Skeletal muscle tissue (tissue), 4 donors: Measurements from ENCODE around the gene POFUT2. TPM values are rescaled to one million over a fixed set of nuclear protein-coding genes. Genes with fewer than 3 reads are reported as not detected.

Source experiments
- H3K27ac ChIP-seq: one replicate; pipeline ENCODE4 v1.7.0; 2013; ENCODE audit warnings: mild to moderate bottlenecking, low read depth, low read length, inconsistent platforms
- H3K27me3 ChIP-seq, 3 donors: one replicate each; pipeline ENCODE4 v1.7.0; 2013; ENCODE audit warnings: low read length in 3 of 3; ENCODE audit not compliant: control insufficient read depth in 3 of 3, insufficient read depth in 3 of 3
- H3K36me3 ChIP-seq, 3 donors: one replicate each; pipeline ENCODE4 v1.7.0; 2013; ENCODE audit warnings: low read length in 3 of 3; ENCODE audit not compliant: control insufficient read depth in 3 of 3, insufficient read depth in 3 of 3
- H3K4me1 ChIP-seq, 3 donors: one replicate each; pipeline ENCODE4 v1.7.0; 2013; ENCODE audit warnings: low read length in 3 of 3, mild to moderate bottlenecking in 3 of 3; ENCODE audit not compliant: control insufficient read depth in 3 of 3, insufficient read depth in 3 of 3
- H3K4me3 ChIP-seq, 3 donors: one replicate each; pipeline ENCODE4 v1.7.0; 2013; ENCODE audit warnings: low read length in 3 of 3
- H3K9ac ChIP-seq, 3 donors: one replicate each; pipeline ENCODE4 v1.7.0; 2013; ENCODE audit warnings: low read length in 3 of 3, mild to moderate bottlenecking in 3 of 3, moderate library complexity in 2 of 3, low read depth in 1 of 3
- H3K9me3 ChIP-seq, 3 donors: one replicate each; pipeline ENCODE4 v1.7.0; 2013; ENCODE audit warnings: low read length in 3 of 3; ENCODE audit not compliant: control insufficient read depth in 3 of 3
- total RNA-seq: library from RNA; depleted of rRNA; stranded (reverse); fragments of >200 nt; gene quantifications from one replicate; pipeline ENCODE4 v1.2.3, GENCODE V29; 2014
- donor health status: Osteomylitis.

Gene POFUT2
- total RNA-seq, 1 donor from 2014 or later: 18.3 TPM

DNA sequence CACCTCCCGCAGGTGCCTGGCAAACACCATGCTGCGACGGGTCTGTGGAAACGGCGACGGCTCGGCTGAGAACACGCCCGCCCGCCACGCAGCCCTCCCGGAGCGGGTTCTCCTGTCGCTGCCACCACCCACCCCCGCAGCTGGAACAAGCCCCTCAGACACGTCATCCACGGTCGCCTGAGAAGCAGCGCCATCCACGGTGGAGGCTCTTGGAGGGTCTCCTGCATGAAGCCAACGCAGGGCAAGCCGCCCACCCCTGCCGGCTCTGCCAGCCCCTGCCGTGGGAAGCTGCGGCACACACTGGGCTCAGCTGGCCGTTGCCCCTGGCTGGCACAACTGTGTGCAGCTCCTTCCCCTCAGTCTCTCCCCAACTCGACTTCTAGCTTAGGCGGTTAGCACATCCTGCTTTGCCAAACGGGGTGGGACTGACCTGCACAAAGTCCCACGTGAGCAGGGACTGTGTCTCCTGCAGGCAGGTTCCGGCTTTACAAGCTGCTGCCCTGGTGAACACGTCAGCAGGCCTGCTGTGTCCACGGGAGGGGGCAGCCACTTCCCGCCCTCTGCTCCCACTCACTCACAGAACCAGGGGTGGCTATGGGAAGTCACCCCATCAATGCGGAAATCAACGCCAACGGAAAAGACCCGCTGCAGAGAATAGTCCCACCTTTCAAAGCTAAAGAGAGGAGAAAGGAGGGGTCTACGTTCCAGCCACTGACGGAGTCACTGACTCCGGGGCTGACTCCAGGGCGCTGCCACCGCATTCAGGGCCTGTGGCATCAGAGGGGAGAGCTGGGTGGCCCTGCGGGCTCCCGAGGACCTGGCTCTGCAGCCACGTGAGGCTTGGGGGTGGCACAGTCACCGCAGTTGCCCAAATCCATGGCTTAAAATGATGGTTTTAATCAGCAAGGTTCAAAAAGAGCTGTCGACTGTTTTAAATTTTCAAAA is 10.3 kb downstream of the POFUT2 start:
- Histone ChIP-seq H3K27ac (no peak overlapping the region), H3K9me3 (no peaks in the 10 kb centered on the region), H3K27me3 (no peaks in the 10 kb centered on the region), H3K4me1 (no peaks in the 10 kb centered on the region), H3K36me3 (peaks cover 49 to 68% (median 66%) of the 10 kb centered on the region in 3 donors), H3K4me3 (no peak overlapping the region), H3K9ac (no peak overlapping the region)

GRCh38 chr21:45276596-45276995 is 11.1 kb downstream of the POFUT2 start:
- no peaks in the 10 kb centered on the region for H3K4me1 ChIP-seq
- H3K9ac ChIP-seq: no peak overlapping the region
- no peaks in the 10 kb centered on the region for H3K9me3 ChIP-seq
- H3K4me3 ChIP-seq: no peak overlapping the region
- no peaks in the 10 kb centered on the region for H3K27me3 ChIP-seq
- H3K27ac ChIP-seq: no peak overlapping the region
- peaks cover 42 to 66% (median 61%) of the 10 kb centered on the region in 3 donors for H3K36me3 ChIP-seq

- Histone ChIP-seq H3K4me1 (no peaks in the 10 kb centered on the region), H3K36me3 (peaks cover 35 to 53% (median 39%) of the 10 kb centered on the region in 3 donors), H3K9me3 (no peaks in the 10 kb centered on the region), H3K9ac (no peak overlapping the region), H3K27me3 (no peaks in the 10 kb centered on the region), H3K27ac (no peak overlapping the region), H3K4me3 (no peak overlapping the region)
Observed at GRCh38 chr21:45270306-45270821, 17.3 kb downstream of the POFUT2 start.

- H3K27ac ChIP-seq: no peak overlapping the region
- no peak overlapping the region for H3K4me3 ChIP-seq
- H3K9me3 ChIP-seq: no peaks in the 10 kb centered on the region
- H3K4me1 ChIP-seq: no peaks in the 10 kb centered on the region
- H3K36me3 ChIP-seq: peaks cover 38 to 51% (median 39%) of the 10 kb centered on the region in 3 donors
- no peaks in the 10 kb centered on the region for H3K27me3 ChIP-seq
- no peak overlapping the region for H3K9ac ChIP-seq
Observed at GRCh38 chr21:45269861-45270260, 17.8 kb downstream of the POFUT2 start.

DNA sequence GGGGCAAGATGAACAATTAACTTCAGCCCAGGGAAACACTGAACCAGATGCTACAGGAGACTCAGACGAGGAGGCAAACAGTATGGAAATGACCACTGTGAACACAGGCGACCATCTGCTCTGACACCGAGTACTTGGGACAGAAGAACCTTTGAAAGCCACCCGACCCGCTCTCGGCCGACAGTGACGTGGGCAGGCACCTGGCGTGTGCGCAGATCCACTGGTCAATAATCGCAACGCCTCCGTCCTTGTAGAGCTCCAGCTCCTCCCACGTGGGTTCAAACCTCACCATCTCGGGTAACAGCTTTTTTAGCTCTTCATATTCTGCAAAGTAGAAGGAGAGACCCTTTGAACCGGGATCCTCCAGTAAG is 20.3 kb downstream of the POFUT2 start:
- Histone ChIP-seq H3K27ac (no peak overlapping the region), H3K36me3 (peaks cover 38 to 59% (median 51%) of the 10 kb centered on the region in 3 donors), H3K9me3 (no peaks in the 10 kb centered on the region), H3K9ac (no peak overlapping the region), H3K27me3 (no peaks in the 10 kb centered on the region), H3K4me1 (no peaks in the 10 kb centered on the region), H3K4me3 (no peak overlapping the region)

- Histone ChIP-seq H3K36me3 (peaks cover 38 to 58% (median 51%) of the 10 kb centered on the region in 3 donors), H3K4me1 (no peaks in the 10 kb centered on the region), H3K27me3 (no peaks in the 10 kb centered on the region), H3K4me3 (no peak overlapping the region), H3K9ac (no peak overlapping the region), H3K27ac (no peak overlapping the region), H3K9me3 (no peaks in the 10 kb centered on the region)
Observed at GRCh38 chr21:45266518-45267389, 20.9 kb downstream of the POFUT2 start.

GRCh38 chr21:45265721-45266517 is 21.8 kb downstream of the POFUT2 start:
- H3K9ac ChIP-seq: no peak overlapping the region
- H3K4me1 ChIP-seq: no peaks in the 10 kb centered on the region
- no peaks in the 10 kb centered on the region for H3K27me3 ChIP-seq
- peaks cover 35 to 52% (median 51%) of the 10 kb centered on the region in 3 donors for H3K36me3 ChIP-seq
- no peak overlapping the region for H3K4me3 ChIP-seq
- no peak overlapping the region for H3K27ac ChIP-seq
- H3K9me3 ChIP-seq: no peaks in the 10 kb centered on the region

GRCh38 chr21:45264912-45265515 is 22.7 kb downstream of the POFUT2 start:
- Histone ChIP-seq H3K36me3 (peaks cover 32 to 44% (median 43%) of the 10 kb centered on the region in 3 donors), H3K4me3 (no peak overlapping the region), H3K4me1 (no peaks in the 10 kb centered on the region), H3K9ac (no peak overlapping the region), H3K9me3 (no peaks in the 10 kb centered on the region), H3K27me3 (no peaks in the 10 kb centered on the region), H3K27ac (no peak overlapping the region)
